SU-DHL-6 (cell line): ENCODE results near the gene IRX6.

Experiments
- H2AFZ ChIP-seq: fragments of 200-600 bp; sonication (generic); 2 replicates; pipeline ENCODE4 v1.6.1; 2014; ENCODE audit warnings: low read depth, mild to moderate bottlenecking, moderate library complexity, mixed read lengths, antibody characterized with exemption, low read length; ENCODE audit not compliant: severe bottlenecking
- H3F3A ChIP-seq: fragments of 200-600 bp; shearing (Covaris generic); 2 replicates; pipeline ENCODE4 v1.6.0; 2016; ENCODE audit warnings: antibody characterized with exemption, mild to moderate bottlenecking; ENCODE audit not compliant: insufficient read depth
- H3K27ac ChIP-seq: fragments of 200-600 bp; sonication (generic); 2 replicates; pipeline ENCODE4 v1.5.1; 2016; ENCODE audit warnings: low read depth, mild to moderate bottlenecking, low read length, moderate library complexity, mixed read lengths
- H3K27me3 ChIP-seq: fragments of 200-600 bp; sonication (generic), shearing (Covaris generic); 2 replicates; pipeline ENCODE4 v1.6.0; 2014; ENCODE audit warnings: mild to moderate bottlenecking, low read length
- H3K36me3 ChIP-seq: fragments of 200-600 bp; sonication (generic); 2 replicates; pipeline ENCODE4 v1.6.1; 2014; ENCODE audit warnings: mild to moderate bottlenecking, low read length, mixed read lengths
- H3K4me2 ChIP-seq: fragments of 300-600, 200-600 bp; shearing (Covaris generic), sonication (generic); 2 replicates; pipeline ENCODE4 v1.6.0; 2014; ENCODE audit warnings: low read length, low read depth, mild to moderate bottlenecking; ENCODE audit not compliant: poor library complexity, severe bottlenecking
- H3K4me3 ChIP-seq: fragments of 200-600 bp; sonication (generic); 2 replicates; pipeline ENCODE4 v1.5.1; 2014; ENCODE audit warnings: antibody characterized with exemption, low read length, mild to moderate bottlenecking, mixed read lengths; ENCODE audit not compliant: insufficient read depth, poor library complexity, severe bottlenecking
- H3K79me2 ChIP-seq: fragments of 200-600 bp; sonication (generic); 2 replicates; pipeline ENCODE4 v1.6.1; 2014; ENCODE audit warnings: mild to moderate bottlenecking, low read length, moderate library complexity; ENCODE audit not compliant: insufficient read depth
- H3K9ac ChIP-seq: fragments of 200-600 bp; sonication (generic); 2 replicates; pipeline ENCODE4 v1.7.0; 2014; ENCODE audit warnings: mild to moderate bottlenecking, low read length
- H3K9me2 ChIP-seq: fragments of 200-600 bp; sonication (generic); replicated peaks from 2 replicates; pipeline ENCODE4 v1.6.1; 2014; ENCODE audit warnings: low read length; ENCODE audit not compliant: insufficient read depth
- H3K9me3 ChIP-seq: fragments of 200-600 bp; sonication (generic); 2 replicates; pipeline ENCODE4 v1.6.1; 2014; ENCODE audit warnings: low read length, mixed read lengths; ENCODE audit not compliant: insufficient read depth
- H4K20me1 ChIP-seq: fragments of 200-600 bp; sonication (generic); 2 replicates; pipeline ENCODE4 v1.6.1; 2014; ENCODE audit warnings: low read depth, mild to moderate bottlenecking, antibody characterized with exemption, low read length, moderate library complexity, mixed read lengths
- CTCF ChIP-seq: fragments of 200-600 bp; sonication (generic); IDR thresholded peaks from one replicate; pipeline ENCODE4 v1.5.1; 2017; ENCODE audit warnings: antibody characterized with exemption, mild to moderate bottlenecking, low read length, moderate library complexity; ENCODE audit not compliant: insufficient read depth, poor library complexity, severe bottlenecking
- EZH2phosphoT487 ChIP-seq: fragments of 200-600 bp; sonication (generic), shearing (Covaris generic); conservative IDR thresholded peaks from 2 replicates; pipeline ENCODE4 v1.6.1; 2018; ENCODE audit warnings: mild to moderate bottlenecking, antibody characterized with exemption, low read length, moderate library complexity, mixed read lengths

Gene IRX6

GRCh38 chr16:55325080-55325447 is 1.1 kb downstream of the IRX6 start:
- no peak overlapping the region for H3K9ac ChIP-seq
- no peak overlapping the region for H3K27ac ChIP-seq
- H3K36me3 ChIP-seq: no peaks in the 10 kb centered on the region
- H3K9me3 ChIP-seq: no peaks in the 10 kb centered on the region
- H3K9me2 ChIP-seq: no peaks in the 10 kb centered on the region
- no peak overlapping the region for H3K4me3 ChIP-seq
- no peak overlapping the region for H2AFZ ChIP-seq
- H3K4me2 ChIP-seq: no peak overlapping the region
- TF ChIP-seq EZH2phosphoT487 (no peak), CTCF (no peak)
- H4K20me1 ChIP-seq: no peaks in the 10 kb centered on the region
- no peaks in the 10 kb centered on the region for H3K79me2 ChIP-seq
- H3F3A ChIP-seq: no peaks in the 10 kb centered on the region
- no peaks in the 10 kb centered on the region for H3K27me3 ChIP-seq

- Histone ChIP-seq H3K79me2 (no peaks in the 10 kb centered on the region), H3K4me2 (no peak overlapping the region), H3K9me2 (no peaks in the 10 kb centered on the region), H4K20me1 (no peaks in the 10 kb centered on the region), H3F3A (no peaks in the 10 kb centered on the region), H3K36me3 (no peaks in the 10 kb centered on the region), H3K9ac (no peak overlapping the region), H2AFZ (no peak overlapping the region), H3K4me3 (no peak overlapping the region), H3K9me3 (no peaks in the 10 kb centered on the region), H3K27me3 (no peaks in the 10 kb centered on the region), H3K27ac (no peak overlapping the region)
- no peak for TF ChIP-seq EZH2phosphoT487
- TF ChIP-seq CTCF: no peak
Measured at GRCh38 chr16:55325458-55326109, 1.6 kb downstream of the IRX6 start.

- Histone ChIP-seq H3F3A (no peaks in the 10 kb centered on the region), H3K79me2 (no peaks in the 10 kb centered on the region), H3K27me3 (no peaks in the 10 kb centered on the region), H3K9me3 (no peaks in the 10 kb centered on the region), H3K36me3 (no peaks in the 10 kb centered on the region), H3K9me2 (no peaks in the 10 kb centered on the region), H3K9ac (no peak overlapping the region), H4K20me1 (no peaks in the 10 kb centered on the region), H3K4me3 (no peak overlapping the region), H3K4me2 (no peak overlapping the region), H2AFZ (no peak overlapping the region), H3K27ac (no peak overlapping the region)
- TF ChIP-seq EZH2phosphoT487 (no peak), CTCF (no peak)
Measured at GRCh38 chr16:55326261-55327092, 2.5 kb downstream of the IRX6 start.
